ENCODE data around the gene COL7A1.

The COL7A1 gene

GRCh38 chr3:48595526-48596121 is 495 bp upstream of the COL7A1 start:
- no peak overlapping the region for H2AFZ ChIP-seq (ENCODE audit: low read depth, low read length)

DNA sequence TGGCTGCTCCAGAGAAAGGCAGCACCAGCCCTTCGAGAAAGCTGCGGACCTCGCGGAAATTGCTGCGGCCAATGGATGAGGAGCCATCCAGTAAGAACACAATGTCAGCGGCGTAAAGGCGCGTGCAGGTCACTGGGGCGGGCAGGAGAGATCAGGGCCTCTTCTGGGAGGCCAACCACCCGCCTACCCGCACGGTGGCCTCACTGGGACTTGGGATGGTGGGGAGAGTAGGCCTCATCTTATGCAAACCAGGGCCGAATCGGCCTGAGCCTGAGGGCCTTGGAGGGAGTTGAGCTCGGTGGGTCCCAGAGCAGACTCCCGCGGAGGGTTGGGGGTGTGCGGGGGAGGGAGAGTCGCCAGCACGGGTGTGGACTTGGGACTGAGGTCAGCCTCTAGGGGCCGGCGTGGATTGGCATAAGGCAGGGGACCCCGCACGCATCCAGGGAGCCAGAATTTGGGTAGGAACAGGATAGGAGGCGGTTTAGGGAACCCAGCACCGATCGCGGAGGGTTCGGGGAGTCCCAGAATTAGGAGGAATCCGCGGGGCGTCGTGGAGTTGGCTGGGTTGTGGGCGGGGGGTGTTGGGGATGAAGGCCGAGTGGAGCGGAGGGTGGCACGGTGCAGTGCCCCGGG is 596 bp downstream of the COL7A1 start:
- no peak overlapping the region for H3K27ac ChIP-seq (ENCODE audit: low read length)
- H3K9me3 ChIP-seq (ENCODE audit: insufficient read depth, low read length) = no peaks in the 10 kb centered on the region
- no peaks in the 10 kb centered on the region for H3K27me3 ChIP-seq (ENCODE audit: low read depth, low read length)
- no peak for TF ChIP-seq EZH2phosphoT487 (IDR thresholded peaks at IDR 0.05; ENCODE audit: low read depth)
- no peak for TF ChIP-seq CTCF (IDR thresholded peaks at IDR 0.05; ENCODE audit: low read depth, low read length)
- H4K20me1 ChIP-seq (ENCODE audit: insufficient read depth, low read length) = no peaks in the 10 kb centered on the region; the same call in 1 of the 2 replicates
- H3K4me3 ChIP-seq (ENCODE audit: low read length) = no peak overlapping the region
- no peaks in the 10 kb centered on the region for H3K4me1 ChIP-seq (ENCODE audit: low read length)
- no peak overlapping the region for H2AFZ ChIP-seq (ENCODE audit: low read depth, low read length)
- no peak overlapping the region for H3K9ac ChIP-seq (ENCODE audit: low read length)
- H3K4me2 ChIP-seq (ENCODE audit: low read length) = no peak overlapping the region
- no peaks in the 10 kb centered on the region for H3K79me2 ChIP-seq (ENCODE audit: low read length)
- peaks cover 15% of the 10 kb centered on the region for H3K36me3 ChIP-seq (replicated peaks; ENCODE audit: low read depth, low read length)

More at GRCh38 chr3:48595526-48596121, 495 bp upstream of the COL7A1 start:
- TF ChIP-seq CTCF (IDR thresholded peaks at IDR 0.05; ENCODE audit: low read depth, low read length) (no peak), EZH2phosphoT487 (IDR thresholded peaks at IDR 0.05; ENCODE audit: low read depth) (no peak)
- Histone ChIP-seq H4K20me1 (ENCODE audit: insufficient read depth, low read length) (no peaks in the 10 kb centered on the region; the same call in 1 of the 2 replicates), H3K4me1 (ENCODE audit: low read length) (no peaks in the 10 kb centered on the region), H3K9me3 (ENCODE audit: insufficient read depth, low read length) (no peaks in the 10 kb centered on the region), H3K4me2 (ENCODE audit: low read length) (no peak overlapping the region), H3K36me3 (replicated peaks; ENCODE audit: low read depth, low read length) (peaks cover 17% of the 10 kb centered on the region), H3K9ac (ENCODE audit: low read length) (no peak overlapping the region), H3K27me3 (ENCODE audit: low read depth, low read length) (no peaks in the 10 kb centered on the region), H3K79me2 (ENCODE audit: low read length) (no peaks in the 10 kb centered on the region), H3K4me3 (ENCODE audit: low read length) (no peak overlapping the region), H3K27ac (ENCODE audit: low read length) (no peak overlapping the region)

DNA sequence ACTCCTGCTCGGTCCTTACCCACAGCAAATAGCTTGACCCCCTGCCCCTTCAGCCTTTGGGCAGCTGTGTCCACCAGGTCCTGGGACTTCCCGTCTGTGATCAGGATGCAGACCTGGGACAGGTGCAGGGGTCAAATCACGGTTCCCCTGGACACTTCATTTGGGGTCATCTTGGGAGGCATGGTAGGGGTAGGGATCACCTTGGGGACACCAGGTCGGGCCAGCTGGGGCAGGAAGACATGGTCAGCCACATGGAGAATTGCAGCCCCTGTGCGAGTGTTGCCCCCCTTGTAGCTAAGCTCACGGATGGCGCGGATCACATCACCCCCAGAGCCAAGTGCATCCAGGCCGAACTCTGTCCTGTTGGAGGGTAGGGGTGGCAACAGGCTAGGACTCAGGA is 1.8 kb downstream of the COL7A1 start:
- no peaks in the 10 kb centered on the region for H4K20me1 ChIP-seq (ENCODE audit: insufficient read depth, low read length)
- no peaks in the 10 kb centered on the region for H3K4me1 ChIP-seq (ENCODE audit: low read length)

More for the DNA sequence above, 1.8 kb downstream of the COL7A1 start:
- Histone ChIP-seq H3K36me3 (replicated peaks; ENCODE audit: low read depth, low read length) (peaks cover 3% of the 10 kb centered on the region), H3K27ac (ENCODE audit: low read length) (no peak overlapping the region), H3K4me3 (ENCODE audit: low read length) (no peak overlapping the region), H3K9me3 (ENCODE audit: insufficient read depth, low read length) (no peaks in the 10 kb centered on the region), H3K79me2 (ENCODE audit: low read length) (no peaks in the 10 kb centered on the region), H3K9ac (ENCODE audit: low read length) (no peak overlapping the region), H2AFZ (ENCODE audit: low read depth, low read length) (no peak overlapping the region), H3K4me2 (ENCODE audit: low read length) (no peak overlapping the region), H3K27me3 (ENCODE audit: low read depth, low read length) (no peaks in the 10 kb centered on the region)
- TF ChIP-seq CTCF (IDR thresholded peaks at IDR 0.05; ENCODE audit: low read depth, low read length) (no peak), EZH2phosphoT487 (IDR thresholded peaks at IDR 0.05; ENCODE audit: low read depth) (no peak)

All from OCI-LY3 (cell line).